Naive thymus-derived CD4-positive, alpha-beta T cell (primary cell): Measurements from ENCODE around the gene INSC. TPM values are rescaled to one million over a fixed set of nuclear protein-coding genes. Genes with fewer than 3 reads are reported as not detected.
A peak's percentile ranks its signal among the peaks of the same experiment; 100 is the strongest.

Experiments
- ATAC-seq: fragments of 150-1000 bp; cut with Tn5 transposase; 2 replicates; pipeline ENCODE4 v1.10.0; 2021; ENCODE audit warnings: mild to moderate bottlenecking, moderate library complexity
- CTCF ChIA-PET: fragments of 350-600 bp; sonication (Branson Sonifier 250); formaldehyde crosslinking; loops from one replicate; lab custom pipeline; 2021; ENCODE audit warnings: antibody characterized with exemption; lab: Charles Lee
- POLR2A ChIA-PET: fragments of 350-600 bp; sonication (Branson Sonifier 250); formaldehyde crosslinking; loops from one replicate; lab custom pipeline; 2021; ENCODE audit warnings: antibody characterized with exemption, inconsistent platforms; lab: Charles Lee
- DNase-seq, 9 donors: peaks; one replicate each; pipeline versions ENCODE4 v3.0.0 to v3.0.0-alpha.2; 2020 to 2022; ENCODE audit warnings: mixed read lengths in 1 of 9
- H3K27ac ChIP-seq: one replicate; pipeline ENCODE4 v1.7.0; 2013; ENCODE audit warnings: mild to moderate bottlenecking, low read depth, low read length, moderate library complexity
- H3K27me3 ChIP-seq, 2 donors: one replicate each; pipeline ENCODE4 v1.7.0; 2013; ENCODE audit warnings: low read length in 2 of 2, mild to moderate bottlenecking in 2 of 2, moderate library complexity in 2 of 2; ENCODE audit not compliant: control insufficient read depth in 2 of 2, insufficient read depth in 2 of 2
- H3K36me3 ChIP-seq, 3 experiments: 1 replicate in 2 of 3; 2 replicates in 1 of 3; pipeline ENCODE4 v1.7.0; 2013; ENCODE audit warnings: low read length in 3 of 3, mild to moderate bottlenecking in 3 of 3, moderate library complexity in 1 of 3; ENCODE audit not compliant: insufficient read depth in 3 of 3, control insufficient read depth in 2 of 3
- H3K4me1 ChIP-seq, 2 donors: one replicate each; pipeline ENCODE4 v1.7.0; 2013; ENCODE audit warnings: low read length in 2 of 2, mild to moderate bottlenecking in 2 of 2, moderate library complexity in 1 of 2; ENCODE audit not compliant: control insufficient read depth in 2 of 2, insufficient read depth in 2 of 2
- H3K4me3 ChIP-seq: 2 replicates; pipeline ENCODE4 v1.7.0; 2013; ENCODE audit warnings: mild to moderate bottlenecking, low read length
- H3K9me3 ChIP-seq, 3 experiments: 1 replicate in 2 of 3; 2 replicates in 1 of 3; pipeline ENCODE4 v1.7.0; 2013; ENCODE audit warnings: low read length in 3 of 3; ENCODE audit not compliant: control insufficient read depth in 2 of 3
- H3K27ac Mint-ChIP-seq, 9 donors: one replicate each; pipeline ENCODE4 v1.8.0; 2020 to 2022; ENCODE audit warnings: mixed read lengths in 9 of 9, mild to moderate bottlenecking in 8 of 9, moderate library complexity in 5 of 9, inconsistent platforms in 2 of 9
- H3K27me3 Mint-ChIP-seq, 5 donors: one replicate each; pipeline ENCODE4 v1.8.0; 2021 to 2022; ENCODE audit warnings: mixed read lengths in 5 of 5, mild to moderate bottlenecking in 1 of 5
- H3K36me3 Mint-ChIP-seq, 5 donors: one replicate each; pipeline ENCODE4 v1.8.0; 2020 to 2022; ENCODE audit warnings: mixed read lengths in 5 of 5, mild to moderate bottlenecking in 3 of 5, inconsistent platforms in 1 of 5
- H3K4me1 Mint-ChIP-seq, 7 donors: one replicate each; pipeline ENCODE4 v1.8.0; 2020 to 2022; ENCODE audit warnings: mixed read lengths in 7 of 7, mild to moderate bottlenecking in 3 of 7, inconsistent platforms in 1 of 7
- H3K4me3 Mint-ChIP-seq, 10 donors: one replicate each; pipeline ENCODE4 v1.8.0; 2020 to 2022; ENCODE audit warnings: mild to moderate bottlenecking in 10 of 10, mixed read lengths in 10 of 10, moderate library complexity in 6 of 10, inconsistent platforms in 2 of 10
- H3K9me3 Mint-ChIP-seq, 11 donors: one replicate each; pipeline ENCODE4 v1.8.0; 2020 to 2022; ENCODE audit warnings: mixed read lengths in 11 of 11, mild to moderate bottlenecking in 4 of 11, inconsistent platforms in 1 of 11, moderate library complexity in 1 of 11
- intact Hi-C, 2 donors: fragments of 100-400 bp; cut with micrococcal nuclease; formaldehyde crosslinking; loops; one replicate each; pipeline ENCODE4 v1.15.1; 2023
- polyA plus RNA-seq, 2 donors: library from polyadenylated mRNA; unstranded; fragments of 300-500 nt; fragmentation: Illumina TruSeq; gene quantifications; one replicate each; pipeline ENCODE4 v1.2.3, GENCODE V29; 2021
- total RNA-seq, 6 experiments: library from RNA in 5 of 6; stranded (reverse) in 5 of 6; gene quantifications; 1 replicate in 5 of 6; 2 replicates in 1 of 6; pipeline ENCODE4 v1.2.3 and lab custom pipeline; 2021 to 2026

The INSC gene
- total and polyA plus RNA-seq, 7 experiments from 2014 or later: 0.14 to 0.56 (median 0.22) TPM; not detected in 2

GRCh38 chr11:15108592-15109130 is 6.1 kb upstream of the INSC start:
- peaks cover 0 to 11% (median 4%) of the 10 kb centered on the region in 11 donors for H3K9me3 Mint-ChIP-seq
- ChIA-PET CTCF (interaction anchor here (0.9 kb wide), 1 partner anchor 13 kb away, joined by 4 read pairs; no protein-coding TSS in a partner anchor), POLR2A (no interaction called here)
- Histone ChIP-seq H3K4me3 (no peak overlapping the region), H3K9me3 (no peaks in the 10 kb centered on the region), H3K27ac (no peak overlapping the region), H3K36me3 (no peaks in the 10 kb centered on the region), H3K4me1 (no peaks in the 10 kb centered on the region), H3K27me3 (no peaks in the 10 kb centered on the region)
- ATAC-seq (no peak), DNase-seq (no peak)
- no peak overlapping the region for H3K27ac Mint-ChIP-seq
- H3K27me3 Mint-ChIP-seq: peaks cover 3 to 8% (median 7%) of the 10 kb centered on the region in 5 donors
- peaks cover 0 to 2% (median 1%) of the 10 kb centered on the region in 5 donors for H3K36me3 Mint-ChIP-seq
- H3K4me1 Mint-ChIP-seq: peaks cover 0 to 25% (median 7%) of the 10 kb centered on the region in 7 donors
- H3K4me3 Mint-ChIP-seq: no peak overlapping the region
- intact Hi-C loops: no loop called here

- Histone ChIP-seq H3K36me3 (no peaks in the 10 kb centered on the region), H3K9me3 (no peaks in the 10 kb centered on the region), H3K27ac (no peak overlapping the region), H3K4me1 (no peaks in the 10 kb centered on the region), H3K4me3 (no peak overlapping the region), H3K27me3 (no peaks in the 10 kb centered on the region)
- DNase-seq (no peak), ATAC-seq (no peak)
- ChIA-PET CTCF (interaction anchor here (0.9 kb wide), 2 partner anchors 9 to 14 kb away, joined by 3 to 4 read pairs; no protein-coding TSS in a partner anchor), POLR2A (no interaction called here)
- Mint-ChIP-seq H3K9me3 (peaks cover 0 to 5% (median 0%) of the 10 kb centered on the region in 11 donors), H3K4me3 (no peak overlapping the region), H3K27me3 (peaks cover 10 to 15% (median 12%) of the 10 kb centered on the region in 5 donors), H3K4me1 (peaks cover 0 to 30% (median 13%) of the 10 kb centered on the region in 7 donors), H3K36me3 (peaks cover 0 to 5% (median 0%) of the 10 kb centered on the region in 5 donors), H3K27ac (no peak overlapping the region)
- intact Hi-C loops: loop anchor here in 1 of 2 donors (1.0 kb wide), 1 partner anchor 9 kb away; no protein-coding TSS in a partner anchor
These were observed 5.1 kb upstream of the INSC start for GRCh38 chr11:15109602-15110001.

- Histone ChIP-seq H3K4me3 (no peak overlapping the region), H3K36me3 (no peaks in the 10 kb centered on the region), H3K9me3 (no peaks in the 10 kb centered on the region), H3K27me3 (peaks cover 0 to 3% of the 10 kb centered on the region in 2 donors), H3K4me1 (no peaks in the 10 kb centered on the region), H3K27ac (no peak overlapping the region)
- intact Hi-C loops: no loop called here
- no peak overlapping the region for H3K4me3 Mint-ChIP-seq
- ChIA-PET POLR2A (no interaction called here), CTCF (no interaction called here)
- ATAC-seq (no peak), DNase-seq (no peak)
- peaks cover 4 to 32% (median 17%) of the 10 kb centered on the region in 7 donors for H3K4me1 Mint-ChIP-seq
- H3K27me3 Mint-ChIP-seq: peaks cover 23 to 30% (median 25%) of the 10 kb centered on the region in 5 donors
- peak overlapping the region in 1 of 9 donors; percentile 40 for H3K27ac Mint-ChIP-seq
- H3K9me3 Mint-ChIP-seq: no peaks in the 10 kb centered on the region
- H3K36me3 Mint-ChIP-seq: peaks cover 0 to 8% (median 0%) of the 10 kb centered on the region in 5 donors
These were observed 3.5 kb upstream of the INSC start for GRCh38 chr11:15111215-15111614.

- Mint-ChIP-seq H3K4me3 (no peak overlapping the region), H3K27ac (no peak overlapping the region), H3K9me3 (no peaks in the 10 kb centered on the region), H3K4me1 (peaks cover 4 to 34% (median 17%) of the 10 kb centered on the region in 7 donors), H3K36me3 (peaks cover 0 to 8% (median 0%) of the 10 kb centered on the region in 5 donors), H3K27me3 (peaks cover 32 to 38% (median 33%) of the 10 kb centered on the region in 5 donors)
- no peak overlapping the region for H3K4me3 ChIP-seq
- POLR2A ChIA-PET: no interaction called here
- H3K9me3 ChIP-seq: no peaks in the 10 kb centered on the region
- H3K4me1 ChIP-seq: no peaks in the 10 kb centered on the region
- peaks cover 0 to 3% of the 10 kb centered on the region in 2 donors for H3K27me3 ChIP-seq
- CTCF ChIA-PET: no interaction called here
- no peak overlapping the region for H3K27ac ChIP-seq
- ATAC-seq (no peak), DNase-seq (no peak)
- intact Hi-C loops: no loop called here
- no peaks in the 10 kb centered on the region for H3K36me3 ChIP-seq
These were observed 2.6 kb upstream of the INSC start for GRCh38 chr11:15112131-15112541.

- ChIA-PET POLR2A (no interaction called here), CTCF (no interaction called here)
- Mint-ChIP-seq H3K4me3 (peak overlapping the region in 6 of 10 donors; percentile 10 to 64 (median 34)), H3K9me3 (no peaks in the 10 kb centered on the region), H3K27ac (peak overlapping the region in 1 of 9 donors; percentile 62), H3K36me3 (peaks cover 0 to 8% (median 0%) of the 10 kb centered on the region in 5 donors), H3K27me3 (peaks cover 34 to 44% (median 43%) of the 10 kb centered on the region in 5 donors), H3K4me1 (peaks cover 4 to 33% (median 17%) of the 10 kb centered on the region in 7 donors)
- Histone ChIP-seq H3K4me3 (no peak overlapping the region), H3K36me3 (no peaks in the 10 kb centered on the region), H3K4me1 (no peaks in the 10 kb centered on the region), H3K27ac (no peak overlapping the region), H3K27me3 (peaks cover 0 to 3% of the 10 kb centered on the region in 2 donors), H3K9me3 (no peaks in the 10 kb centered on the region)
- intact Hi-C loops: no loop called here
- ATAC-seq (peak; percentile 65), DNase-seq (no peak)
These were observed 1.3 kb upstream of the INSC start for GRCh38 chr11:15113381-15113780.

GRCh38 chr11:15115686-15116085 is 963 bp downstream of the INSC start:
- Mint-ChIP-seq H3K9me3 (peaks cover 0 to 4% (median 0%) of the 10 kb centered on the region in 11 donors), H3K36me3 (peaks cover 0 to 15% (median 0%) of the 10 kb centered on the region in 5 donors), H3K27me3 (peaks cover 37 to 61% (median 49%) of the 10 kb centered on the region in 5 donors), H3K27ac (no peak overlapping the region), H3K4me3 (peak overlapping the region in 1 of 10 donors; percentile 49), H3K4me1 (peaks cover 4 to 51% (median 17%) of the 10 kb centered on the region in 7 donors)
- ATAC-seq (no peak), DNase-seq (no peak)
- peaks cover 0 to 3% of the 10 kb centered on the region in 2 donors for H3K27me3 ChIP-seq
- no peak overlapping the region for H3K27ac ChIP-seq
- no peaks in the 10 kb centered on the region for H3K9me3 ChIP-seq
- no peaks in the 10 kb centered on the region for H3K4me1 ChIP-seq
- ChIA-PET POLR2A (no interaction called here), CTCF (interaction anchor here (1.5 kb wide), 1 partner anchor 15 kb away, joined by 3 read pairs; no protein-coding TSS in a partner anchor)
- H3K4me3 ChIP-seq: no peak overlapping the region
- H3K36me3 ChIP-seq: no peaks in the 10 kb centered on the region
- intact Hi-C loops: no loop called here
